ENCODE results near the gene C2orf68. TPM values are rescaled to one million over a fixed set of nuclear protein-coding genes. Genes with fewer than 3 reads are reported as not detected.

C2orf68 gene
- total and polyA plus RNA-seq, 2 of the 8 experiments (the other 6 are each of a cell fraction or from before 2014, with no cell fraction given) = 46.3 to 49.4 TPM

- Histone ChIP-seq H4K91ac (replicated peaks; ENCODE audit: insufficient read length, low read length) (peak within 1 kb of the TSS; percentile 68), H2AFZ (ENCODE audit: low read length) (peak within 1 kb of the TSS; percentile 96; the same call in 1 of the 2 replicates), H2BK12ac (ENCODE audit: low read depth, low read length) (no peak within 1 kb of the TSS), H3K56ac (replicated peaks; ENCODE audit: insufficient read length, low read depth, low read length) (peak within 1 kb of the TSS; percentile 97), H2BK120ac (replicated peaks; ENCODE audit: low read depth, low read length) (peak within 1 kb of the TSS; percentile 29), H3K4me1 (replicated peaks in 1 of 4; ENCODE audit: control insufficient read depth in 3 of 4, insufficient read depth in 4 of 4, low read length in 3 of 4) (peaks cover 0 to 11% (median 3%) of the 10 kb centered on the region in 4 experiments; a peak in 4 of 7 replicates), H3K79me2 (ENCODE audit: control insufficient read depth in 1 of 2, insufficient read depth in 2 of 2, low read length in 2 of 2) (peaks cover 0 to 18% of the 10 kb centered on the region in 2 experiments; a peak in 3 of 4 replicates), H3K4ac (replicated peaks; ENCODE audit: insufficient read length, low read depth, low read length) (peak within 1 kb of the TSS; percentile 98), H3K14ac (ENCODE audit: insufficient read length) (peak within 1 kb of the TSS; percentile 49), H3K79me1 (ENCODE audit: low read depth, low read length) (peaks cover 2% of the 10 kb centered on the region; the same call in 1 of the 2 replicates), H4K5ac (ENCODE audit: insufficient read length, low read depth, low read length) (peak within 1 kb of the TSS; percentile 70), H3K27me3 (replicated peaks in 1 of 4; ENCODE audit: control insufficient read depth in 3 of 4, extremely low read depth in 1 of 4, insufficient read depth in 3 of 4, low read length in 3 of 4) (peaks cover 0 to under 1% (median 0%) of the 10 kb centered on the region in 4 experiments; a peak in 1 of 7 replicates), H3K4me2 (ENCODE audit: insufficient read depth in 1 of 2, low read depth in 2 of 2, low read length in 2 of 2) (peak within 1 kb of the TSS; percentile 78 to 98), H4K20me1 (replicated peaks in 1 of 2; ENCODE audit: control insufficient read depth in 1 of 2, insufficient read depth in 2 of 2, low read length in 2 of 2) (peaks cover 2 to 7% of the 10 kb centered on the region in 2 experiments), H3K18ac (ENCODE audit: extremely low read depth, low read length) (peak within 1 kb of the TSS; percentile 85; the same call in 1 of the 2 replicates), H2BK15ac (ENCODE audit: low read length) (no peak within 1 kb of the TSS), H3K23me2 (ENCODE audit: low read depth, low read length) (peaks cover 13% of the 10 kb centered on the region), H3K9me3 (ENCODE audit: insufficient read depth in 2 of 2, low read depth in 1 of 2, low read length in 1 of 2) (no peaks in the 10 kb centered on the region), H3K23ac (ENCODE audit: insufficient read length) (no peak within 1 kb of the TSS), H3K36me3 (ENCODE audit: control insufficient read depth in 2 of 4, insufficient read depth in 4 of 4, low read length in 3 of 4) (peaks cover 4 to 21% (median 7%) of the 10 kb centered on the region in 4 experiments; a peak in 4 of 8 replicates), H3K4me3 (ENCODE audit: extremely low read depth in 1 of 4, insufficient read depth in 2 of 4, low read depth in 3 of 4, low read length in 4 of 4) (peak within 1 kb of the TSS; percentile 77 to 88 (median 84)), H2AK5ac (ENCODE audit: low read depth, low read length) (no peak within 1 kb of the TSS), H4K8ac (ENCODE audit: extremely low read depth, insufficient read depth, low read length) (peak within 1 kb of the TSS; percentile 93; the same call in 1 of the 2 replicates), H2BK5ac (ENCODE audit: low read depth, low read length) (peak within 1 kb of the TSS; percentile 60), H3K9ac (replicated peaks in 1 of 4; ENCODE audit: extremely low read depth in 1 of 4, low read depth in 3 of 4, low read length in 3 of 4) (peak within 1 kb of the TSS; percentile 63 to 94 (median 89)), H2BK20ac (ENCODE audit: low read length) (no peak within 1 kb of the TSS), H3K27ac (ENCODE audit: low read depth, low read length) (peak within 1 kb of the TSS; percentile 83)
- DNase-seq (ENCODE audit: low read depth in 1 of 2, low spot score in 2 of 2) = peak; percentile 85 to 91
- FAIRE-seq = peak; percentile 97
- WGBS, 2 experiments (ENCODE audit: extremely low coverage in 1 of 2, insufficient coverage in 1 of 2, insufficient read length in 1 of 2, insufficient replicate concordance in 2 of 2, low coverage in 1 of 2, low lambda C conversion rate in 2 of 2, missing lambda C conversion rate in 1 of 2) = 1% methylated on average over 47 of the region's 47 CpGs; no CpG with 5 or more reads in 1 of the 2 experiments
- ChIA-PET CTCF (ENCODE audit: partially characterized antibody) (interaction anchor here (0.6 to 2.5 kb wide), 6 partner anchors 9 to 274 kb away, joined by 3 to 6 read pairs (median 4); no protein-coding TSS in a partner anchor), POLR2A (ENCODE audit: partially characterized antibody) (interaction anchor here (0.9 to 3.8 kb wide), 15 partner anchors 10 to 241 kb away, joined by 3 to 39 read pairs (median 7); partner anchors contain the start of genes C2orf68, ELMOD3, MAT2A and RETSAT)
- no peak for TF ChIP-seq CTBP2 (IDR thresholded peaks at IDR 0.05; ENCODE audit: borderline replicate concordance, insufficient read depth, insufficient read length, low read length)
Observed at GRCh38 chr2:85595301-85596025, 16.4 kb downstream of the C2orf68 start, which contains the start of gene RNF181. RNF181 (plus strand) TSS chr2:85595745; CDS start chr2:85595764, 19 bp downstream.
